ENCODE measurements around the gene CSK.
A peak's percentile ranks its signal among the peaks of the same experiment; 100 is the strongest.
"Not testable (repeated sequence)": the region's sequence is repeated elsewhere in the genome, so short reads cannot be mapped to it uniquely, and the experiment has no call there.

Gene CSK

DNA sequence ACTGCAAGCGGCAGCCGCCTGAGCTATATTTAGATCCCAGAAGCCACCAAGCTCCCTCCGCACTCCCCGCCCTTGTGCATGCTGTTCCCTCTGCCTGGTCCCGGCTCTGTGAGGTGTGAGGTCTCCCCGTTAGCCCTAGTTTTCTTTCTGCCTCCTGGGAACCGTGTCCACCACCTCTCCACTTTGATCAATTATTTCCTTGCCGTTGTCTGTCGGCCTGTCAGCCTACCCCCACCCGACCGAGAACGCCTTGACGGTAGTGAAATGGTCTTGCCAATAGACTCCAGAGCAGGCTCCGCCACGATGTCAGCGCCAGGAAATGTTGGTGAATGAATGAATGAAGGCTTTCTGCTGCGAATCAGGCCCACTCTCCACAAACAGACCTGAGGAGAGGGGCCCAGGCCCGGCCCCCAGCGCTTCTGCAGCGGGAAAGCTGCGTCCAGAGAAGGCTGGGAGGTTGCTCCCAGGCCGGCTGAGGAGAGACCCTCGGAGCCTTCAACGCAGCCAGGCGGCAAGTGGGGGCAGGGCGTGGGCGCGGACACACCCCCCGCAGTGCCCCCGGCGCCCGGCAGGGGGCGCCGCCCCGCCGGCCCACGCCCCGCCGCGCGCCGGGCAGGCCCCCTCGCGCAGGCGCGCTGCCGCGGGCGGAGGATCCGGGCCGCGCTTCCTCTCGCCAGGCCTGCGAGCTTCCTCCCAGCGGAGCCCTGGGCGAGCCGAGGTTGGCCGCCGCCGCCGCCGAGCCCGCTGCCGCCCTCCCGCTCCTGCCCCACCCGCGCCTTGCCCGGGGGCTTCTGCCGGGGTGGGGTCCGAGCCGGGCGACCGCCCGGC is at the start of gene CSK:
Gene CSK (plus strand): TSS at position 650 of the 828 bp plus-strand sequence. CDS start 16,218 bp downstream, outside the sequence.
- Histone ChIP-seq H3K36me3 (peaks cover 0 to 25% (median 10%) of the 10 kb centered on the region in 11 experiments; a peak in 12 of 22 replicates), H3K4me2 (peak within 1 kb of the TSS; percentile 97 to 100 (median 100)), H3K27ac (peak within 1 kb of the TSS; percentile 98 to 100 (median 100)), H3K4me3 (peak within 1 kb of the TSS; percentile 76 to 92 (median 82)), H3K27me3 (no peaks in the 10 kb centered on the region), H4K20me1 (peaks cover 17 to 43% (median 39%) of the 10 kb centered on the region in 11 experiments; a peak in 21 of 22 replicates), H3K9ac (peak within 1 kb of the TSS; percentile 98 to 100 (median 99)), H3K4me1 (peaks cover 75 to 92% (median 84%) of the 10 kb centered on the region in 10 experiments), H3K9me3 (replicated peaks in 1 of 11) (no peaks in the 10 kb centered on the region)
- no peak for TF ChIP-seq Cebpa-rat (IDR thresholded peaks at IDR 0.05)

DNA sequence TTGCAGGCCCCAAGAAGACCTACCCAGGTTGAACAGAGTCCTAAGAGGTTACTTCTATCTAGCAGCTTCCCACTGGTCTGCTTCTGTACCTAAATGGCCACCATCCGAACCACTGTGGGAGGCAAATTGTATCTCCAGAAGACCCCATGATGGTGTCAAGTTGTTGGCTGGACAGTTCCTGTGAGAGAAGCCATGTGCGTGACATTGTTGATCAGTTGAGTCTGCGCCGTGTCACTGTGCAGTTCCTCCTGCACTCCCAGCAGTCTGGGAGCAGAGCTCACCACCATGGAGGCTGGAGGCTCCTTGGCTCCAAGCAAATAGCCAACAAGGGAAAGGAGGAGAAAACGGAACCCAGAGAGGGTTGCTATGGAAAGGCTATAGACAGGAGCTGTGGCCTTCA is 49.0 kb upstream of the CSK start:
- H3K4me2 ChIP-seq: no peak overlapping the region
- H3K9me3 ChIP-seq (replicated peaks in 1 of 11): peaks cover 17 to 40% (median 25%) of the 10 kb centered on the region in 11 experiments
- H3K27me3 ChIP-seq: peaks cover 1 to 5% (median 3%) of the 10 kb centered on the region in 11 experiments; a peak in 21 of 22 replicates
- H3K4me1 ChIP-seq: no peaks in the 10 kb centered on the region
- H3K36me3 ChIP-seq: no peaks in the 10 kb centered on the region
- H4K20me1 ChIP-seq: no peaks in the 10 kb centered on the region
- no peak overlapping the region for H3K27ac ChIP-seq
- H3K9ac ChIP-seq: no peak overlapping the region
- H3K4me3 ChIP-seq: no peak overlapping the region
- TF ChIP-seq Cebpa-rat (IDR thresholded peaks at IDR 0.05): no peak

DNA sequence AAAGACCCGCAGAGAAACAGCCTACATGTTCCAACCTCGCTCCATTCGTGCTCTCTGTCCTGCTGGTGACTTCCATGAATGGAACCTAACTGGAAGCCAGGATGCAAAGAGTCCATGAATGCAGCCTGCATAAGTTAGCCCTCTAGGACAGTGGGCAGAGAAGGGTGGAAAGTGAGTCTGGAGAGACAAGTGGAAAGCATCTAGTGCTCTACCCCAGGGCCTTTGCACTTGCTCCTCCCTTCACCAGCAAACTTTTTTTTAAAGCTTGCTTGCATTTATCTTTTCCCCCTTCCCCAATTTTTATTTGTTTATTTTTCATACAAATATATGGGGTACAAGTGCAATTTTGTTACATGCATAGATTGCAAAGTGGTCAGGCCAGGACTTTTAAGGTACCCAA is 48.6 kb upstream of the CSK start:
- Histone ChIP-seq H3K4me2 (no peak overlapping the region), H3K4me1 (no peaks in the 10 kb centered on the region), H3K27ac (no peak overlapping the region), H4K20me1 (no peaks in the 10 kb centered on the region), H3K27me3 (peaks cover 0 to under 1% (median 0%) of the 10 kb centered on the region in 11 experiments; a peak in 2 of 22 replicates), H3K36me3 (no peaks in the 10 kb centered on the region), H3K9ac (no peak overlapping the region), H3K9me3 (replicated peaks in 1 of 11) (peaks cover 21 to 42% (median 30%) of the 10 kb centered on the region in 11 experiments), H3K4me3 (no peak overlapping the region)
- TF ChIP-seq Cebpa-rat (IDR thresholded peaks at IDR 0.05): no peak

DNA sequence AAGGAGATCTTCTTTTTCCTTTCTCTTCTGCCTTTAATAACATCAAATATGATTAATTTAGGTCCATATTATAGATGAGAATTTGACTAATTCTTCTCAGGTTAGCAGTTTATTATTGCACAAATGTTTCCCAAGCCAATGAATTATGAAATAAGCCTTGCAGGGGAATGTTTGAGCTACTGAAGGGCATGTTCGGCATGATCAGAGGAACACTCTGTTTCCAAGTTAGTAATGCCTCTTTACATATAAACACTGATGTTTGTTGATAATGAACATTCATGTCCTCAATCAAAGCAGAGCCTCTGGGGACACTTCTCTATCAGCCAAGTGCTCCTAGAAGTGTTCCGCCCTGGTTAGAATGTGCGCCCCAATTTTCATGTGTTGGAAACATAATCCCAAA is 46.6 kb upstream of the CSK start:
- H4K20me1 ChIP-seq: no peaks in the 10 kb centered on the region
- H3K36me3 ChIP-seq: no peaks in the 10 kb centered on the region; a peak in 1 of 22 replicates
- no peak for TF ChIP-seq Cebpa-rat (IDR thresholded peaks at IDR 0.05)
- H3K9ac ChIP-seq: no peak overlapping the region
- H3K4me3 ChIP-seq: no peak overlapping the region
- no peaks in the 10 kb centered on the region for H3K27me3 ChIP-seq
- peaks cover 42 to 62% (median 49%) of the 10 kb centered on the region in 11 experiments for H3K9me3 ChIP-seq (replicated peaks in 1 of 11)
- H3K4me2 ChIP-seq: no peak overlapping the region
- 0 out of 20 replicates have a peak, but pooled peaks cover 0 to 4% (median 0%) of the 10 kb centered on the region in 10 experiments for H3K4me1 ChIP-seq
- H3K27ac ChIP-seq: no peak overlapping the region

DNA sequence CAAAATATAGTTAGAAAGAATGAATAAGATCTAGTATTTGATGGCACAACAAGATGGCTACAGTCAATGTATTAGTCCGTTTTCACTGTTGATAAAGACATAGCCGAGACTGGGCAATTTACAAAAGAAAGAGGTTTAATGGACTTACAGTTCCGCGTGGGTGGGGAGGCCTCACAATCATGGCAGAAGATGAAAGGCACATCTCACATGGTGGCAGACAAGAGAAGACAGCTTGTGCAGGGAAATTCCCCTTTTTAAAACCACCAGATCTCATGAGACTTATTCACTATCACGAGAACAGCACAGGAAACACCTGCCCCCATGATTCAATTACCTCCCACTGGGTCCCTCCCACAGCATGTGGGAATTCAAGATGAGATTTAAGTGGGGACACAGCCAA is 43.6 kb upstream of the CSK start:
- Histone ChIP-seq H3K27ac (peak overlapping the region in 3 of 11 experiments; percentile 4 to 41 (median 37); a peak in 3 of 22 replicates), H3K9me3 (replicated peaks in 1 of 11) (peaks cover 65 to 90% (median 77%) of the 10 kb centered on the region in 11 experiments), H3K4me3 (peak overlapping the region in 1 of 10 experiments; percentile 39; a peak in 2 of 20 replicates)
- not testable (repeated sequence) for H3K9ac ChIP-seq, H3K4me2 ChIP-seq, H3K36me3 ChIP-seq, H3K4me1 ChIP-seq, H3K27me3 ChIP-seq, H4K20me1 ChIP-seq

DNA sequence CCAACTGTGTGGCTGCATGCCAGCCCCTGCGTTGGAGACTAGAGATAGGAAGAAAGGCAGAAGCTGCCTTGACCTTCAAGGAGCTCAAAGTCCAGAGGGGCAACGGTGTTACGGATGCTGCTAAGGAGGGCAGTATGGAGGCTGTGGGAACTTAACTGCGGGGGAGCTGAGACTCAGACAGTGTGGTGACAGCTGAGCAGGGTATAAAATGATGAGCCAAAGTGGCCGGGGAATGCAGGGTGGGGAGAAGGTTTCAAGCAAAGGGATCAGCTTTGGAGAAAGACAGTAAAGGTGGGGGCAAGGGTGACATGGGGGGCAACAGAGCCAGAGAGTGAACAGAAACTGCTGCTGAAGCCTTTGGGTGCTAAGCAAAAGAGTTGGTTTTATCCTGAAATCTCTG is 39.5 kb upstream of the CSK start:
- 0 out of 20 replicates have a peak overlapping the region, but pooled peaks of 1 of the 10 experiments have one; percentile 14 for H3K4me3 ChIP-seq
- no peak overlapping the region for H3K4me2 ChIP-seq
- no peaks in the 10 kb centered on the region; a peak in 1 of 22 replicates for H3K36me3 ChIP-seq
- H3K27ac ChIP-seq: no peak overlapping the region
- no peak overlapping the region for H3K9ac ChIP-seq
- H3K9me3 ChIP-seq (replicated peaks in 1 of 11): peaks cover 52 to 71% (median 64%) of the 10 kb centered on the region in 11 experiments
- no peaks in the 10 kb centered on the region for H3K27me3 ChIP-seq
- TF ChIP-seq Cebpa-rat (IDR thresholded peaks at IDR 0.05): no peak
- H3K4me1 ChIP-seq: 0 out of 20 replicates have a peak, but pooled peaks cover 0 to 4% (median 0%) of the 10 kb centered on the region in 10 experiments
- H4K20me1 ChIP-seq: no peaks in the 10 kb centered on the region

DNA sequence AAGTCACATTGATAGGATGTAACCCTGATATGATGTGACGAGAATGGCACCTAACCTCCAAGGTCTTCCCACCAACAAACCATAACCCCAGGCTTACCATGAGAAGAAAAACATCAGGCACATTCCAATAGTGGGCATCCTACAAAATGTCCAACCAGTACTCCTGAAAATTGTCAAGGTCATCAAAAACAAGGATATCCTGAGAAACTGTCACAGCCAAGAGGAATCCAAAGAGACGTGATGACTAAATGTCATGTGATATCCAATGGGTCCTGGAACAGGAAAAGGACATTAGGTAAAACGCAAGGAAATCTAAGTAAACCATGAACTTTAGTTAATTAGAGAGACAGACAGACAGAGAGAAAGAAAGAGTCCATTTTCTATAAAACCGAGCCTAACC is 35.5 kb upstream of the CSK start:
- Histone ChIP-seq H3K4me1 (no peaks in the 10 kb centered on the region), H3K4me3 (no peak overlapping the region), H3K9me3 (replicated peaks in 1 of 11) (peaks cover 14 to 31% (median 24%) of the 10 kb centered on the region in 11 experiments), H3K27me3 (no peaks in the 10 kb centered on the region), H3K27ac (no peak overlapping the region), H4K20me1 (no peaks in the 10 kb centered on the region), H3K4me2 (no peak overlapping the region), H3K36me3 (no peaks in the 10 kb centered on the region), H3K9ac (no peak overlapping the region)
- no peak for TF ChIP-seq Cebpa-rat (IDR thresholded peaks at IDR 0.05)

DNA sequence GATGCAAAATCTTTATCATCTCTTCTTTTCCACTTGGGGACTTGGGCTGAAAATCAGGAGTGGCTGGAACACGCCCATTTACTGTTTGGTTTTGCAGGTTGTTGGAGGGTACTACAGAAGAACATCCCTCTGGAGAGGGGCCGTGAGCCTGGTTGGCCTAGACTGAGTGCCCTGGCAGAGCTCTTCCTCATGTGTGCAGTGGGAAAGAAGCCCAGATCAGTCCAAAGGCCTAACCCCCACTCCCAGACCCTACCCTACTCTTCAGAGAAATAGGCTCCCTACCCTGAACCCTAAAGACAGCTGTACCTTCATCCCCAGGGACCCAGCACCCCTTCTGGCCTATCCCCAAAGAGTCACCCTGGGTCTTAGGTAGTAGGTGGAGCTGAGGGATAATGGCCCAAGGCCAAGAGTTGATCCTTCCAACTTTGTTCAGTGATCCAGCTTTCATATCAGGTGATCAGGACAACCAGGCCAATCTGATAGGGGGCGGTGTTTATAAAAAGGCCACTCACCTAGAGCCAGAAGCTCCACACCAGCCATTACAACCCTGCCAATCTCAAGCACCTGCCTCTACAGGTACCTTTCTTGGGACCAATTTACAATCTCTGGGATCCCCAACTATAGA is 33.4 kb upstream of the CSK start, which contains the start of gene CYP1A2:
Gene CYP1A2 (plus strand): TSS at position 524 of the 625 bp plus-strand sequence. CDS start 894 bp downstream, outside the sequence.
- H3K36me3 ChIP-seq: no peaks in the 10 kb centered on the region
- H3K4me3 ChIP-seq: no peak within 1 kb of the TSS
- no peak within 1 kb of the TSS for H3K27ac ChIP-seq
- H3K4me1 ChIP-seq: no peaks in the 10 kb centered on the region
- no peak within 1 kb of the TSS for H3K4me2 ChIP-seq
- H3K9ac ChIP-seq: no peak within 1 kb of the TSS
- H4K20me1 ChIP-seq: no peaks in the 10 kb centered on the region
- no peak for TF ChIP-seq Cebpa-rat (IDR thresholded peaks at IDR 0.05)
- no peaks in the 10 kb centered on the region for H3K27me3 ChIP-seq
- peaks cover 0 to 13% (median 6%) of the 10 kb centered on the region in 11 experiments; a peak in 12 of 22 replicates for H3K9me3 ChIP-seq (replicated peaks in 1 of 11)

DNA sequence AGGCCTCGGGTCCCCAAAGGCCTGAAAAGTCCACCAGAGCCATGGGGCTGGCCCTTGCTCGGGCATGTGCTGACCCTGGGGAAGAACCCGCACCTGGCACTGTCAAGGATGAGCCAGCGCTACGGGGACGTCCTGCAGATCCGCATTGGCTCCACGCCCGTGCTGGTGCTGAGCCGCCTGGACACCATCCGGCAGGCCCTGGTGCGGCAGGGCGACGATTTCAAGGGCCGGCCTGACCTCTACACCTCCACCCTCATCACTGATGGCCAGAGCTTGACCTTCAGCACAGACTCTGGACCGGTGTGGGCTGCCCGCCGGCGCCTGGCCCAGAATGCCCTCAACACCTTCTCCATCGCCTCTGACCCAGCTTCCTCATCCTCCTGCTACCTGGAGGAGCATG is 32.0 kb upstream of the CSK start:
- no peak overlapping the region for H3K4me3 ChIP-seq
- H3K27me3 ChIP-seq: no peaks in the 10 kb centered on the region
- H3K36me3 ChIP-seq: no peaks in the 10 kb centered on the region
- H3K9ac ChIP-seq: no peak overlapping the region
- TF ChIP-seq Cebpa-rat (IDR thresholded peaks at IDR 0.05): no peak
- no peaks in the 10 kb centered on the region for H3K4me1 ChIP-seq
- 0 out of 22 replicates have a peak, but pooled peaks cover 0 to 3% (median 0%) of the 10 kb centered on the region in 11 experiments for H3K9me3 ChIP-seq (replicated peaks in 1 of 11)
- no peaks in the 10 kb centered on the region for H4K20me1 ChIP-seq
- no peak overlapping the region for H3K27ac ChIP-seq
- H3K4me2 ChIP-seq: no peak overlapping the region
